ENCODE measurements around the gene NOB1.
A peak's percentile ranks its signal among the peaks of the same experiment; 100 is the strongest.
"Not testable (repeated sequence)": the region's sequence is repeated elsewhere in the genome, so short reads cannot be mapped to it uniquely, and the experiment has no call there.

NOB1 gene

DNA sequence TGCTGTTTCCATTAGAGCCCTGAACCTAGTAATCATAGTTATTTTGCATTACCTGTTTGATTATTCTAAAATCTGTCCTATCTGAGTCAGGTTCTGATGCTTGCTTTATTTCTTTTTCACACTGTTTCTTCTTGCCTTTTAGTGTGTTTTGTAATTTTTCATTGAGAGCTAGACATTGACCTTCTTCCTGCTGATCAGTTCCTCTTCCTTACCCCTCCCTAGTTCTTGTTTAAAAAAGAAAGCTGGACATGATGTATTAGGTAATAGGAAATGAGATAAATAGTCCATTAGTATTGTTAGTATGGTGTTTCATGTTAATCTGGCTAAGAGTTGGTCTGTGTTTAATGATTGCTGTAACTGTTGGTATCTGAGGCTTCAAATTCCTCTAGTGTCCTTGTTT is 20.8 kb upstream of the NOB1 start:
- H3K4me1 ChIP-seq (ENCODE audit: control insufficient read depth, insufficient read depth, low read length) = peaks cover 5% of the 10 kb centered on the region
- H3K36me3 ChIP-seq (ENCODE audit: control insufficient read depth, insufficient read depth, low read length) = no peaks in the 10 kb centered on the region
- no peak overlapping the region for H3K4me3 ChIP-seq (ENCODE audit: low read depth, low read length)
- no peaks in the 10 kb centered on the region for H3K27me3 ChIP-seq (ENCODE audit: control insufficient read depth, insufficient read depth, low read length)
- no peak overlapping the region for H3K9ac ChIP-seq (ENCODE audit: low read depth, low read length)
- H3K9me3 ChIP-seq (ENCODE audit: control insufficient read depth, insufficient read depth, low read length) = no peaks in the 10 kb centered on the region

- Histone ChIP-seq H3K4me3 (ENCODE audit: low read depth, low read length) (no peak overlapping the region), H3K36me3 (ENCODE audit: control insufficient read depth, insufficient read depth, low read length) (no peaks in the 10 kb centered on the region), H3K9me3 (ENCODE audit: control insufficient read depth, insufficient read depth, low read length) (no peaks in the 10 kb centered on the region), H3K9ac (ENCODE audit: low read depth, low read length) (no peak overlapping the region), H3K4me1 (ENCODE audit: control insufficient read depth, insufficient read depth, low read length) (peaks cover 5% of the 10 kb centered on the region), H3K27me3 (ENCODE audit: control insufficient read depth, insufficient read depth, low read length) (no peaks in the 10 kb centered on the region)
Observed at GRCh38 chr16:69773260-69773947, 18.7 kb upstream of the NOB1 start.

DNA sequence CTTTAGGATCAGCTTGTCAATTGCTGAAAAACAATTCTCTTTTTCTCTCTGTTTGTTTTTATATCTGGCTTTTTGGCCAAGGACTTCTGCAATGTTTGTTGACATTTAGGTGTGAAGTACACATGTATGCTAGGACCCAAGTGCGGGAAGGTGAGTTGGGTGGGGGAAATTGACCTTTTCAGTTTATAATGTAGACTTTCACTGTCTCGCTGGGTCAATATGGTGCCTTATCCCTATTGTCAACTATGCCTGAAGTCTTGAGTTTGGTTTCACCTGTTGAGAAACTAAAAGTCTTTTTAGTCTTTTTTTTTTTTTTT is 16.9 kb upstream of the NOB1 start:
- Histone ChIP-seq H3K9ac (ENCODE audit: low read depth, low read length) (no peak overlapping the region), H3K4me3 (ENCODE audit: low read depth, low read length) (no peak overlapping the region), H3K27me3 (ENCODE audit: control insufficient read depth, insufficient read depth, low read length) (no peaks in the 10 kb centered on the region), H3K9me3 (ENCODE audit: control insufficient read depth, insufficient read depth, low read length) (no peaks in the 10 kb centered on the region), H3K36me3 (ENCODE audit: control insufficient read depth, insufficient read depth, low read length) (no peaks in the 10 kb centered on the region), H3K4me1 (ENCODE audit: control insufficient read depth, insufficient read depth, low read length) (peaks cover 5% of the 10 kb centered on the region)

GRCh38 chr16:69769404-69769803 is 14.7 kb upstream of the NOB1 start:
- H3K9ac ChIP-seq (ENCODE audit: low read depth, low read length) = no peak overlapping the region
- no peaks in the 10 kb centered on the region for H3K36me3 ChIP-seq (ENCODE audit: control insufficient read depth, insufficient read depth, low read length)
- H3K27me3 ChIP-seq (ENCODE audit: control insufficient read depth, insufficient read depth, low read length) = no peaks in the 10 kb centered on the region
- H3K9me3 ChIP-seq (ENCODE audit: control insufficient read depth, insufficient read depth, low read length) = no peaks in the 10 kb centered on the region
- peaks cover 5% of the 10 kb centered on the region for H3K4me1 ChIP-seq (ENCODE audit: control insufficient read depth, insufficient read depth, low read length)
- no peak overlapping the region for H3K4me3 ChIP-seq (ENCODE audit: low read depth, low read length)

DNA sequence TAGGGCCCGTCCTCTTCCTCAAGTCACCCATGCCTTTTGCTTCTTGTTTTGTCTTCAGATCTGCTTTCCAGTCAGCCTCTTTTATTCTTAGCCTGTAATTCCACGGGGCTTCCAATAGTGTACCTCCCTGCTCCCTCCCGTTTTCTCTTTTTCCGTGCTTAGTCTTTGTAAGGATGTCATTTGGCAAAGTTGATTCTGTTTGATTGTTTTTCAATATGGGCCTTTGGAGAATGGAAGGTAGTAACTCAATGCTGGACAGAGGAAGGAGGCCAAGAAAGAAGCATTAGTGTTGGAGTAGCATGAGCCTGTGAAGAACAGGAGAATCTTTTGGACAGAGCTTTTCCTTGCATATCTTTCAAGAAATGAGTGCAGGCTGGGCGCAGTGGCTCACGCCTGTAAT is 13.9 kb upstream of the NOB1 start:
- Histone ChIP-seq H3K4me3 (ENCODE audit: low read depth, low read length) (no peak overlapping the region), H3K4me1 (ENCODE audit: control insufficient read depth, insufficient read depth, low read length) (peaks cover 5% of the 10 kb centered on the region), H3K9me3 (ENCODE audit: control insufficient read depth, insufficient read depth, low read length) (no peaks in the 10 kb centered on the region), H3K9ac (ENCODE audit: low read depth, low read length) (no peak overlapping the region), H3K27me3 (ENCODE audit: control insufficient read depth, insufficient read depth, low read length) (no peaks in the 10 kb centered on the region), H3K36me3 (ENCODE audit: control insufficient read depth, insufficient read depth, low read length) (no peaks in the 10 kb centered on the region)

DNA sequence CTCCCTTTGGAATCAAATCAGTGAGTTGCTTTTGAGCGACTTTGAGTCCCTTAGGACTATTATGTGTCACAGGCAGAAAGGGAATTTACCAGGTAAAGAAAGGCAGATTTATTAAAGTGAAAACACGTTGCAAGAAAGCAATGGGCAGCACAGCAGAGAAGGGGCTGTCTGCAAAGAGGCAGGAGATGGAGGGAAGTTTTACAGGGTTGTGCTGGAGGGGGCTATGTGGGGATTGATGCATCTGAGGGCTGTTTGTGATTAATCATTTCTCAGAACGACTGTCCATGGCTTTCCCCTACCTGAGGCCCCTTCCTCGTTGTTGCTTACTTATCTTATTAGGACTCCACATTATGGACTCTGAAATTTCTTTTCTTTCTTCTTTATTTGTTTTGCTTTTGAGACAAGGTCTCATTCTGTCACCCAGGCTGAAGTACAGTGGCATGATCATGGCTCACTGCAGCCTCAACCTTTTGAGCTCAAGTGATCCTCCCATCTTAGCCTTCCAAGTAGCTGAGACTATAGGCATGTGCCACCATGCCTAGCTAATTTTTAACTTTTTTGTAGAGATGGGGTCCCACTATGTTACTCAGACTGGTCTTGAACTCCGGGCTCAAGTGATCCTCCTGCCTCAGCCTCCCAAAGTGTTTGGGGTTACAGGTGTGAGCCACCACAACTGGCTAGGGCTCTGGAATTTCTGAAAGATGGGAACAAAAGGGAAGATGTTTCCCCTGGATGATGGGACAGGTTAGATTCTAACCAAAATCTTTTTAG is 12.9 kb upstream of the NOB1 start:
- H3K9ac ChIP-seq (ENCODE audit: low read depth, low read length) = no peak overlapping the region
- H3K9me3 ChIP-seq (ENCODE audit: control insufficient read depth, insufficient read depth, low read length) = no peaks in the 10 kb centered on the region
- H3K4me3 ChIP-seq (ENCODE audit: low read depth, low read length) = no peak overlapping the region
- H3K4me1 ChIP-seq (ENCODE audit: control insufficient read depth, insufficient read depth, low read length) = peaks cover under 1% of the 10 kb centered on the region
- H3K36me3 ChIP-seq (ENCODE audit: control insufficient read depth, insufficient read depth, low read length) = no peaks in the 10 kb centered on the region
- H3K27me3 ChIP-seq (ENCODE audit: control insufficient read depth, insufficient read depth, low read length) = no peaks in the 10 kb centered on the region

GRCh38 chr16:69763599-69763942 is 8.8 kb upstream of the NOB1 start:
- peak overlapping the region; percentile 96 for H3K4me3 ChIP-seq (ENCODE audit: low read depth, low read length)
- peaks cover 4% of the 10 kb centered on the region for H3K4me1 ChIP-seq (ENCODE audit: control insufficient read depth, insufficient read depth, low read length)
- H3K36me3 ChIP-seq (ENCODE audit: control insufficient read depth, insufficient read depth, low read length) = no peaks in the 10 kb centered on the region
- H3K9me3 ChIP-seq (ENCODE audit: control insufficient read depth, insufficient read depth, low read length) = no peaks in the 10 kb centered on the region
- H3K9ac ChIP-seq (ENCODE audit: low read depth, low read length) = no peak overlapping the region
- no peaks in the 10 kb centered on the region for H3K27me3 ChIP-seq (ENCODE audit: control insufficient read depth, insufficient read depth, low read length)

GRCh38 chr16:69762814-69763598 is 8.3 kb upstream of the NOB1 start:
- Histone ChIP-seq H3K4me3 (ENCODE audit: low read depth, low read length) (peak overlapping the region; percentile 96), H3K4me1 (ENCODE audit: control insufficient read depth, insufficient read depth, low read length) (peaks cover 4% of the 10 kb centered on the region), H3K27me3 (ENCODE audit: control insufficient read depth, insufficient read depth, low read length) (no peaks in the 10 kb centered on the region), H3K9ac (ENCODE audit: low read depth, low read length) (peak overlapping the region; percentile 89), H3K9me3 (ENCODE audit: control insufficient read depth, insufficient read depth, low read length) (no peaks in the 10 kb centered on the region), H3K36me3 (ENCODE audit: control insufficient read depth, insufficient read depth, low read length) (no peaks in the 10 kb centered on the region)

DNA sequence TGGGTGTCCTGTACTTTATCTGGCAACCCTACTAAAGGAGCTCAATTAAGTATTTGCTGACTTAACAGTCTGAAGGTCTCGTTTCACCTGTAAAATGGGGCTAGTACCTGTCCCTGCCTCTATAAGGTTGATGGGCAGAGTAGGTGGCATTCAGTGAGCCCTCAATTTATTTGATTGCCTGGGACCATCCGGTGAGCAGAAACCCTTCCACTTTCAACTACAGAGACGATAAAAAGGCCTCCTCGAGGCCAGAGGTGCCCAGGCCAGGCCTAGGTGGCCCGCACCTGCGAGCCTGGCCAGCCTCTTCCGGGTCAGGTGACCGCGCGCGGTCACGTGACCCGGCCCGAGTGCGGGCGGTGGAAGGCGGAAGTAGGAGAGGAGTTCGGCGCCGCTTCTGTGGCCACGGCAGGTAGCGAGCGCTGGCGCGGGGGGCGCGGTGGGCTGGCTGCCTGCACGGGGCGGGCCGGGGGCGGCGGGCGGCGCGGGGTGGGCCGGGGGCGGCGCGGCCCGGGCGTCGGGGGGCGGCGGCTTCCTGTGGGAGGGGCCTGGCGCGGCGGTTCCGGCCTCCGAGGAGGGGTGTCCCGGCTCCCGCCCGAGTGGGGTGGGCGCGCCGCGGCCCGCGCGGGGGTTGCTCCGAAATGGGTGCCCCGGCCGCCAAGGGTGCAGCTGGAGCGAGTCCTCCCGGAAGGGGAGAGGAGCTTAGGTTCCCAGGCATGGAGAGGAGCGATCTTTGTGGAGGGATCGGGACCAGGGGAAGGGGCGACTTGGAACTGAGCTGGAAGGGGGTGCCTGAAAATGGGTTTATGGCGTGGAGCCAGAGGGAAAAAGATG is 7.5 kb upstream of the NOB1 start, which contains the start of gene WWP2:
TSS of gene WWP2 (plus strand) at position 350 of the 831 bp plus-strand sequence. CDS start 24,679 bp downstream, outside the sequence.
- H3K9ac ChIP-seq (ENCODE audit: low read depth, low read length) = peak within 1 kb of the TSS; percentile 89
- H3K27me3 ChIP-seq (ENCODE audit: control insufficient read depth, insufficient read depth, low read length) = no peaks in the 10 kb centered on the region
- peak within 1 kb of the TSS; percentile 96 for H3K4me3 ChIP-seq (ENCODE audit: low read depth, low read length)
- H3K4me1 ChIP-seq (ENCODE audit: control insufficient read depth, insufficient read depth, low read length) = peaks cover 4% of the 10 kb centered on the region
- H3K36me3 ChIP-seq (ENCODE audit: control insufficient read depth, insufficient read depth, low read length) = no peaks in the 10 kb centered on the region
- H3K9me3 ChIP-seq (ENCODE audit: control insufficient read depth, insufficient read depth, low read length) = no peaks in the 10 kb centered on the region

DNA sequence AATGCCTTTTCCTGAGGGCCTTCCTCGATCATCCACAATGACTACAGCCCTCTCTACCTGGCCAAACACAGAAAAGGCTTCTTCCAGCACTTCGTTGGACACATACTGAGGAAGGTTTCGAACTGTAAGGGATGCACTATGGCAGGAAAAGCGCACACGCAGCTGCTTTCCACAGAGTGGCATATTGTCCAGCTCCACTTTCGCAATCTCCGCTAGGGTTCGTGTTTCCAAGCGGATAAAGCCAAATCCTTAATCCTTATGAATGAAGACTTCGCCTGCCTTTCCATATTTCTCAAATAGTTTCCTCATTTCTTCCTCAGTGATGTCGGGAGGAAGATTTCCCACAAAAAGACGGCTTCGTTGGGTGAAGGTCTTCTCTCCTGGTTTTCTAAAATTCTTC is 2.6 kb upstream of the NOB1 start:
- not testable (repeated sequence) for H3K9ac ChIP-seq (ENCODE audit: low read depth, low read length); H3K9me3 ChIP-seq (ENCODE audit: control insufficient read depth, insufficient read depth, low read length); H3K4me3 ChIP-seq (ENCODE audit: low read depth, low read length); H3K36me3 ChIP-seq (ENCODE audit: control insufficient read depth, insufficient read depth, low read length); H3K4me1 ChIP-seq (ENCODE audit: control insufficient read depth, insufficient read depth, low read length); H3K27me3 ChIP-seq (ENCODE audit: control insufficient read depth, insufficient read depth, low read length)

DNA sequence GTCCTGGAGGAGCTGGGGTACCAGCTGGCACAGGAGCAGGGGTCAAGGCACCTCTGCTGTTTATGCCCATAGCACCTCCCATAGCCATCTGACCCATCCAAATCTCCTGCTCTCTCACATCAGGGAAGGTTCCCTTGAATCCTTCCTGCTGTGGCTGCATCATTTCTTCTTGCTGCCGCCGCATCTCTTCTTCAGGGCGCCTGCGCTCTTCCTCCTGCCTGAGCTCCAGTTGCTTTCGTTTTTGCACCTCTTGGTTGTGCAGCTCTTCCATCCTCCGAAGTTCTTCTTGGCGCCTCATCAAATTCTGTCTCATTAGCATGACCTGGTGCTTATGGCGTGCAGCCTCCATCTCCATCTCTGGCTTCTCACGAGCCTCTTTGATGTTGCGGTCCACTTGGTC is 2.0 kb upstream of the NOB1 start:
- H3K4me3 ChIP-seq (ENCODE audit: low read depth, low read length) = no peak overlapping the region
- H3K36me3 ChIP-seq (ENCODE audit: control insufficient read depth, insufficient read depth, low read length) = peaks cover 3% of the 10 kb centered on the region
- no peaks in the 10 kb centered on the region for H3K27me3 ChIP-seq (ENCODE audit: control insufficient read depth, insufficient read depth, low read length)
- H3K4me1 ChIP-seq (ENCODE audit: control insufficient read depth, insufficient read depth, low read length) = peaks cover 6% of the 10 kb centered on the region
- H3K9me3 ChIP-seq (ENCODE audit: control insufficient read depth, insufficient read depth, low read length) = no peaks in the 10 kb centered on the region
- H3K9ac ChIP-seq (ENCODE audit: low read depth, low read length) = no peak overlapping the region

All from iPS-15b (cell line).